ENCODE data around the gene LHB.

- TF ChIP-seq CTCF (conservative IDR thresholded peaks at IDR 0.05; ENCODE audit: low read depth, low read length) = no peak
- TF ChIP-seq POLR2A (IDR thresholded peaks at IDR 0.05; ENCODE audit: low read depth, low read length) = no peak
- TF ChIP-seq RFX5 (IDR thresholded peaks at IDR 0.05; ENCODE audit: low read depth, low read length) = no peak
- TF ChIP-seq FOS (IDR thresholded peaks at IDR 0.05; ENCODE audit: low read depth, low read length) = no peak
- TF ChIP-seq MXI1 (IDR thresholded peaks at IDR 0.05; ENCODE audit: borderline replicate concordance, low read depth, low read length) = no peak
Measured at GRCh38 chr19:49065905-49066512, 49.1 kb upstream of the LHB start.

Data from IMR-90 (cell line).